IMR-90 (cell line): ENCODE measurements around the gene CENPX.

Experiments
- MXI1 ChIP-seq: IDR thresholded peaks from 2 replicates; pipeline ENCODE4 v1.6.1; 2012; ENCODE audit warnings: low read depth, mild to moderate bottlenecking, low read length, moderate library complexity, borderline replicate concordance
- NFE2L2 ChIP-seq: fragments of 150-350 bp; IDR thresholded peaks from 2 replicates; pipeline ENCODE4 v1.6.1; 2016; ENCODE audit warnings: low read depth, mild to moderate bottlenecking, low read length
- POLR2A ChIP-seq: IDR thresholded peaks from 2 replicates; pipeline ENCODE4 v1.6.1; 2012; ENCODE audit warnings: mild to moderate bottlenecking, low read depth, low read length
- RAD21 ChIP-seq: IDR thresholded peaks from 2 replicates; pipeline ENCODE4 v1.6.1; 2012; ENCODE audit warnings: low read length, improper control_type of control experiment
- RCOR1 ChIP-seq: IDR thresholded peaks from 2 replicates; pipeline ENCODE4 v1.6.1; 2012; ENCODE audit warnings: mild to moderate bottlenecking, low read length, improper control_type of control experiment; ENCODE audit not compliant: insufficient replicate concordance
- RFX5 ChIP-seq: IDR thresholded peaks from 2 replicates; pipeline ENCODE4 v1.8.0; 2012; ENCODE audit warnings: low read depth, mild to moderate bottlenecking, low read length, moderate library complexity
- SMC3 ChIP-seq: fragments of 150-350 bp; IDR thresholded peaks from 2 replicates; pipeline ENCODE4 v1.6.1; 2016; ENCODE audit warnings: low read depth, mild to moderate bottlenecking, antibody characterized with exemption, low read length, moderate library complexity
- TF ChIP-seq, protein P1 (sequence below): conservative IDR thresholded peaks from 2 replicates; pipeline ENCODE4 v1.5.1; 2012; ENCODE audit warnings: mild to moderate bottlenecking, low read depth, low read length, improper control_type of control experiment

GRCh38 chr17:81984773-81985410 lies 37.8 kb downstream of the CENPX start:
- TF ChIP-seq, protein P1, sequence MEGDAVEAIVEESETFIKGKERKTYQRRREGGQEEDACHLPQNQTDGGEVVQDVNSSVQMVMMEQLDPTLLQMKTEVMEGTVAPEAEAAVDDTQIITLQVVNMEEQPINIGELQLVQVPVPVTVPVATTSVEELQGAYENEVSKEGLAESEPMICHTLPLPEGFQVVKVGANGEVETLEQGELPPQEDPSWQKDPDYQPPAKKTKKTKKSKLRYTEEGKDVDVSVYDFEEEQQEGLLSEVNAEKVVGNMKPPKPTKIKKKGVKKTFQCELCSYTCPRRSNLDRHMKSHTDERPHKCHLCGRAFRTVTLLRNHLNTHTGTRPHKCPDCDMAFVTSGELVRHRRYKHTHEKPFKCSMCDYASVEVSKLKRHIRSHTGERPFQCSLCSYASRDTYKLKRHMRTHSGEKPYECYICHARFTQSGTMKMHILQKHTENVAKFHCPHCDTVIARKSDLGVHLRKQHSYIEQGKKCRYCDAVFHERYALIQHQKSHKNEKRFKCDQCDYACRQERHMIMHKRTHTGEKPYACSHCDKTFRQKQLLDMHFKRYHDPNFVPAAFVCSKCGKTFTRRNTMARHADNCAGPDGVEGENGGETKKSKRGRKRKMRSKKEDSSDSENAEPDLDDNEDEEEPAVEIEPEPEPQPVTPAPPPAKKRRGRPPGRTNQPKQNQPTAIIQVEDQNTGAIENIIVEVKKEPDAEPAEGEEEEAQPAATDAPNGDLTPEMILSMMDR = no peak
- TF ChIP-seq POLR2A = no peak
- TF ChIP-seq MXI1 = no peak
- TF ChIP-seq RAD21 = no peak
- no peak for TF ChIP-seq RCOR1
- TF ChIP-seq NFE2L2 = no peak
- TF ChIP-seq SMC3 = no peak
- no peak for TF ChIP-seq RFX5
